SK-N-SH treated with all-trans-retinoic acid at 6 μM for 48 hours (cell line): ENCODE results near the gene RABGAP1.

Experiments used
- ARNTL ChIP-seq: fragments of 450-650 bp; formaldehyde crosslinking; IDR thresholded peaks from 2 replicates; pipeline ENCODE4 v1.5.0; 2020; ENCODE audit warnings: low read depth, mild to moderate bottlenecking, moderate library complexity, borderline replicate concordance
- PATZ1 ChIP-seq: fragments of 250-450 bp; sonication (Bioruptor Pico); IDR thresholded peaks from 2 replicates; pipeline ENCODE4 v1.8.0; 2020; ENCODE audit warnings: mild to moderate bottlenecking, moderate library complexity, borderline replicate concordance
- SNAI2 ChIP-seq: fragments of 250-450 bp; sonication (Bioruptor Pico); IDR thresholded peaks from 2 replicates; pipeline ENCODE4 v1.5.0; 2020; ENCODE audit warnings: mild to moderate bottlenecking, moderate library complexity
- ZFP3 ChIP-seq: fragments of 250-450 bp; sonication (Bioruptor Pico); IDR thresholded peaks from 2 replicates; pipeline ENCODE4 v1.5.0; 2020; ENCODE audit warnings: mild to moderate bottlenecking, moderate library complexity
- ZNF70 ChIP-seq: fragments of 450-650 bp; formaldehyde crosslinking; IDR thresholded peaks from 2 replicates; pipeline ENCODE4 v1.5.0; 2020; ENCODE audit warnings: mild to moderate bottlenecking, moderate library complexity
- TF ChIP-seq, protein P1 (sequence below): fragments of 250-450 bp; sonication (Bioruptor Pico); IDR thresholded peaks from 2 replicates; pipeline ENCODE4 v1.5.1; 2020; ENCODE audit warnings: low read depth, mild to moderate bottlenecking, moderate library complexity

- TF ChIP-seq ZFP3 (CRISPR knock-in tag) (no peak), SNAI2 (no peak), ZNF70 (CRISPR knock-in tag) (no peak), ARNTL (no peak), PATZ1 (CRISPR knock-in tag) (no peak)
- TF ChIP-seq, protein P1, sequence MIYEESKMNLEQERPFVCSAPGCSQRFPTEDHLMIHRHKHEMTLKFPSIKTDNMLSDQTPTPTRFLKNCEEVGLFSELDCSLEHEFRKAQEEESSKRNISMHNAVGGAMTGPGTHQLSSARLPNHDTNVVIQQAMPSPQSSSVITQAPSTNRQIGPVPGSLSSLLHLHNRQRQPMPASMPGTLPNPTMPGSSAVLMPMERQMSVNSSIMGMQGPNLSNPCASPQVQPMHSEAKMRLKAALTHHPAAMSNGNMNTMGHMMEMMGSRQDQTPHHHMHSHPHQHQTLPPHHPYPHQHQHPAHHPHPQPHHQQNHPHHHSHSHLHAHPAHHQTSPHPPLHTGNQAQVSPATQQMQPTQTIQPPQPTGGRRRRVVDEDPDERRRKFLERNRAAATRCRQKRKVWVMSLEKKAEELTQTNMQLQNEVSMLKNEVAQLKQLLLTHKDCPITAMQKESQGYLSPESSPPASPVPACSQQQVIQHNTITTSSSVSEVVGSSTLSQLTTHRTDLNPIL (CRISPR knock-in tag) = no peak
Observed at GRCh38 chr9:123115146-123115913, 174.5 kb downstream of the RABGAP1 start.
